HEK293 (cell line): ENCODE data around the gene RELCH.

ENCODE experiments used
- CTCF ChIA-PET: fragments of 350-600 bp; formaldehyde crosslinking; extraction: SDS; loops from one replicate; lab custom pipeline; 2021; ENCODE audit warnings: antibody characterized with exemption; lab: Yijun Ruan, JAX
- POLR2A ChIA-PET: fragments of 300-600 bp; formaldehyde crosslinking; extraction: SDS; loops from one replicate; lab custom pipeline; 2020; ENCODE audit warnings: antibody characterized with exemption, inconsistent platforms; lab: Yijun Ruan, JAX
- H3K27ac ChIP-seq: fragments of 200-500 bp; sonication (Bioruptor generic); 2 replicates; pipeline ENCODE4 v1.5.1; 2014; ENCODE audit warnings: low read depth, low read length, control low read depth, inconsistent platforms; ENCODE audit errors: extremely low read depth
- H3K36me3 ChIP-seq, 2 experiments: fragments of 200-500 bp in 1 of 2; sonication (Bioruptor generic) in 1 of 2; 1 replicate in 1 of 2; 2 replicates in 1 of 2; pipeline ENCODE4 v1.5.1; 2014 to 2017; ENCODE audit warnings: inconsistent platforms in 2 of 2, low read length in 2 of 2; ENCODE audit not compliant: control insufficient read depth in 2 of 2, insufficient read depth in 1 of 2
- H3K4me1 ChIP-seq: fragments of 200-500 bp; sonication (Bioruptor generic); 2 replicates; pipeline ENCODE4 v1.5.1; 2014; ENCODE audit warnings: mild to moderate bottlenecking, low read length, inconsistent platforms; ENCODE audit not compliant: control insufficient read depth, insufficient read depth
- H3K4me3 ChIP-seq: 2 replicates; pipeline ENCODE4 v1.5.1; 2011; ENCODE audit warnings: low read depth, mild to moderate bottlenecking, control low read depth, low read length, moderate library complexity
- H3K9me3 ChIP-seq: fragments of 200-500 bp; sonication (Bioruptor generic); 2 replicates; pipeline ENCODE4 v1.5.1; 2014; ENCODE audit warnings: low read depth, low read length, inconsistent platforms; ENCODE audit not compliant: control insufficient read depth, insufficient read depth
- GLI2 ChIP-seq: fragments of 450-650 bp; formaldehyde crosslinking; IDR thresholded peaks from 2 replicates; pipeline ENCODE4; 2017; ENCODE audit warnings: missing biosample characterization, missing genetic modification characterization, low read depth, borderline replicate concordance
- IKZF3 ChIP-seq: fragments of 450-650 bp; IDR thresholded peaks from 2 replicates; pipeline ENCODE4 v1.5.0; 2018; ENCODE audit warnings: missing biosample characterization, mild to moderate bottlenecking, missing genetic modification characterization, moderate library complexity
- KLF1 ChIP-seq: fragments of 450-650 bp; formaldehyde crosslinking; IDR thresholded peaks from 2 replicates; pipeline ENCODE4 v1.5.1; 2016; ENCODE audit warnings: missing biosample characterization, missing genetic modification characterization
- KLF10 ChIP-seq: fragments of 450-650 bp; IDR thresholded peaks from 2 replicates; pipeline ENCODE4 v1.5.1; 2018; ENCODE audit warnings: missing biosample characterization, mild to moderate bottlenecking, missing genetic modification characterization
- KLF16 ChIP-seq: fragments of 450-650 bp; formaldehyde crosslinking; IDR thresholded peaks from 2 replicates; pipeline ENCODE4 v1.5.1; 2017; ENCODE audit warnings: missing biosample characterization, missing genetic modification characterization
- ZNF174 ChIP-seq: fragments of 450-650 bp; formaldehyde crosslinking; IDR thresholded peaks from 2 replicates; pipeline ENCODE4 v1.5.0; 2017; ENCODE audit warnings: missing biosample characterization, mild to moderate bottlenecking, missing genetic modification characterization
- ZNF354C ChIP-seq: fragments of 450-650 bp; formaldehyde crosslinking; IDR thresholded peaks from 2 replicates; pipeline ENCODE4 v1.5.1; 2016; ENCODE audit warnings: missing biosample characterization, missing genetic modification characterization, low read depth, borderline replicate concordance
- ZNF391 ChIP-seq: fragments of 450-650 bp; formaldehyde crosslinking; IDR thresholded peaks from 2 replicates; pipeline ENCODE4 v1.5.1; 2016; ENCODE audit warnings: low read depth, missing biosample characterization, missing genetic modification characterization, borderline replicate concordance
- ZNF394 ChIP-seq: fragments of 450-650 bp; formaldehyde crosslinking; IDR thresholded peaks from 2 replicates; pipeline ENCODE4 v1.5.1; 2016; ENCODE audit warnings: missing biosample characterization, missing genetic modification characterization, mild to moderate bottlenecking, moderate library complexity, borderline replicate concordance
- ZNF501 ChIP-seq: fragments of 450-650 bp; formaldehyde crosslinking; IDR thresholded peaks from 2 replicates; pipeline ENCODE4 v1.5.1; 2016; ENCODE audit warnings: missing biosample characterization, missing genetic modification characterization
- ZNF518A ChIP-seq: fragments of 450-650 bp; formaldehyde crosslinking; conservative IDR thresholded peaks from 2 replicates; pipeline ENCODE4 v1.5.1; 2016; ENCODE audit warnings: low read depth, missing biosample characterization, missing genetic modification characterization
- ZNF544 ChIP-seq: fragments of 450-650 bp; formaldehyde crosslinking; IDR thresholded peaks from 2 replicates; pipeline ENCODE4 v1.5.0; 2017; ENCODE audit warnings: missing biosample characterization, missing genetic modification characterization
- ZNF701 ChIP-seq: fragments of 450-650 bp; formaldehyde crosslinking; IDR thresholded peaks from 2 replicates; pipeline ENCODE4 v1.5.1; 2016; ENCODE audit warnings: missing biosample characterization, missing genetic modification characterization
- TF ChIP-seq, protein P1 (sequence below): fragments of 450-650 bp; formaldehyde crosslinking; IDR thresholded peaks from 2 replicates; pipeline ENCODE4 v1.5.0; 2017; ENCODE audit warnings: missing biosample characterization, missing genetic modification characterization, borderline replicate concordance
- TF ChIP-seq, protein P2 (sequence below): fragments of 450-650 bp; formaldehyde crosslinking; IDR thresholded peaks from 2 replicates; pipeline ENCODE4 v1.5.1; 2016; ENCODE audit warnings: missing biosample characterization, missing genetic modification characterization
- TF ChIP-seq, protein P3 (sequence below): fragments of 450-650 bp; formaldehyde crosslinking; IDR thresholded peaks from 2 replicates; pipeline ENCODE4 v1.5.1; 2016; ENCODE audit warnings: missing biosample characterization, missing genetic modification characterization, borderline replicate concordance
- TF ChIP-seq, protein P4 (sequence below): fragments of 450-650 bp; formaldehyde crosslinking; IDR thresholded peaks from 2 replicates; pipeline ENCODE4 v1.5.1; 2017; ENCODE audit warnings: missing biosample characterization, missing genetic modification characterization
- TF ChIP-seq, protein P5 (sequence below): fragments of 450-650 bp; formaldehyde crosslinking; IDR thresholded peaks from 2 replicates; pipeline ENCODE4 v1.5.1; 2016; ENCODE audit warnings: missing biosample characterization, missing genetic modification characterization

Gene RELCH

GRCh38 chr18:62280786-62281185 lies 93.7 kb downstream of the RELCH start:
- H3K4me3 ChIP-seq, result no peak overlapping the region
- POLR2A ChIA-PET, result no interaction called here
- TF ChIP-seq ZNF544 (no peak), KLF10 (tag by site-specific recombination) (no peak), ZNF501 (tag by site-specific recombination) (no peak), ZNF394 (tag by site-specific recombination) (no peak), ZNF391 (tag by site-specific recombination) (no peak), ZNF354C (tag by site-specific recombination) (no peak), ZNF174 (tag by site-specific recombination) (no peak), IKZF3 (tag by site-specific recombination) (no peak), KLF16 (no peak), ZNF701 (tag by site-specific recombination) (no peak), GLI2 (tag by site-specific recombination) (no peak), ZNF518A (no peak), KLF1 (tag by site-specific recombination) (no peak)
- TF ChIP-seq, protein P1, sequence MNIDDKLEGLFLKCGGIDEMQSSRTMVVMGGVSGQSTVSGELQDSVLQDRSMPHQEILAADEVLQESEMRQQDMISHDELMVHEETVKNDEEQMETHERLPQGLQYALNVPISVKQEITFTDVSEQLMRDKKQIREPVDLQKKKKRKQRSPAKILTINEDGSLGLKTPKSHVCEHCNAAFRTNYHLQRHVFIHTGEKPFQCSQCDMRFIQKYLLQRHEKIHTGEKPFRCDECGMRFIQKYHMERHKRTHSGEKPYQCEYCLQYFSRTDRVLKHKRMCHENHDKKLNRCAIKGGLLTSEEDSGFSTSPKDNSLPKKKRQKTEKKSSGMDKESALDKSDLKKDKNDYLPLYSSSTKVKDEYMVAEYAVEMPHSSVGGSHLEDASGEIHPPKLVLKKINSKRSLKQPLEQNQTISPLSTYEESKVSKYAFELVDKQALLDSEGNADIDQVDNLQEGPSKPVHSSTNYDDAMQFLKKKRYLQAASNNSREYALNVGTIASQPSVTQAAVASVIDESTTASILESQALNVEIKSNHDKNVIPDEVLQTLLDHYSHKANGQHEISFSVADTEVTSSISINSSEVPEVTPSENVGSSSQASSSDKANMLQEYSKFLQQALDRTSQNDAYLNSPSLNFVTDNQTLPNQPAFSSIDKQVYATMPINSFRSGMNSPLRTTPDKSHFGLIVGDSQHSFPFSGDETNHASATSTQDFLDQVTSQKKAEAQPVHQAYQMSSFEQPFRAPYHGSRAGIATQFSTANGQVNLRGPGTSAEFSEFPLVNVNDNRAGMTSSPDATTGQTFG, result no peak
- TF ChIP-seq, protein P2, sequence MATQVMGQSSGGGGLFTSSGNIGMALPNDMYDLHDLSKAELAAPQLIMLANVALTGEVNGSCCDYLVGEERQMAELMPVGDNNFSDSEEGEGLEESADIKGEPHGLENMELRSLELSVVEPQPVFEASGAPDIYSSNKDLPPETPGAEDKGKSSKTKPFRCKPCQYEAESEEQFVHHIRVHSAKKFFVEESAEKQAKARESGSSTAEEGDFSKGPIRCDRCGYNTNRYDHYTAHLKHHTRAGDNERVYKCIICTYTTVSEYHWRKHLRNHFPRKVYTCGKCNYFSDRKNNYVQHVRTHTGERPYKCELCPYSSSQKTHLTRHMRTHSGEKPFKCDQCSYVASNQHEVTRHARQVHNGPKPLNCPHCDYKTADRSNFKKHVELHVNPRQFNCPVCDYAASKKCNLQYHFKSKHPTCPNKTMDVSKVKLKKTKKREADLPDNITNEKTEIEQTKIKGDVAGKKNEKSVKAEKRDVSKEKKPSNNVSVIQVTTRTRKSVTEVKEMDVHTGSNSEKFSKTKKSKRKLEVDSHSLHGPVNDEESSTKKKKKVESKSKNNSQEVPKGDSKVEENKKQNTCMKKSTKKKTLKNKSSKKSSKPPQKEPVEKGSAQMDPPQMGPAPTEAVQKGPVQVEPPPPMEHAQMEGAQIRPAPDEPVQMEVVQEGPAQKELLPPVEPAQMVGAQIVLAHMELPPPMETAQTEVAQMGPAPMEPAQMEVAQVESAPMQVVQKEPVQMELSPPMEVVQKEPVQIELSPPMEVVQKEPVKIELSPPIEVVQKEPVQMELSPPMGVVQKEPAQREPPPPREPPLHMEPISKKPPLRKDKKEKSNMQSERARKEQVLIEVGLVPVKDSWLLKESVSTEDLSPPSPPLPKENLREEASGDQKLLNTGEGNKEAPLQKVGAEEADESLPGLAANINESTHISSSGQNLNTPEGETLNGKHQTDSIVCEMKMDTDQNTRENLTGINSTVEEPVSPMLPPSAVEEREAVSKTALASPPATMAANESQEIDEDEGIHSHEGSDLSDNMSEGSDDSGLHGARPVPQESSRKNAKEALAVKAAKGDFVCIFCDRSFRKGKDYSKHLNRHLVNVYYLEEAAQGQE (tag by site-specific recombination), result no peak
- TF ChIP-seq, protein P3, sequence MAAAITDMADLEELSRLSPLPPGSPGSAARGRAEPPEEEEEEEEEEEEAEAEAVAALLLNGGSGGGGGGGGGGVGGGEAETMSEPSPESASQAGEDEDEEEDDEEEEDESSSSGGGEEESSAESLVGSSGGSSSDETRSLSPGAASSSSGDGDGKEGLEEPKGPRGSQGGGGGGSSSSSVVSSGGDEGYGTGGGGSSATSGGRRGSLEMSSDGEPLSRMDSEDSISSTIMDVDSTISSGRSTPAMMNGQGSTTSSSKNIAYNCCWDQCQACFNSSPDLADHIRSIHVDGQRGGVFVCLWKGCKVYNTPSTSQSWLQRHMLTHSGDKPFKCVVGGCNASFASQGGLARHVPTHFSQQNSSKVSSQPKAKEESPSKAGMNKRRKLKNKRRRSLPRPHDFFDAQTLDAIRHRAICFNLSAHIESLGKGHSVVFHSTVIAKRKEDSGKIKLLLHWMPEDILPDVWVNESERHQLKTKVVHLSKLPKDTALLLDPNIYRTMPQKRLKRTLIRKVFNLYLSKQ (tag by site-specific recombination), result no peak
- TF ChIP-seq, protein P4, sequence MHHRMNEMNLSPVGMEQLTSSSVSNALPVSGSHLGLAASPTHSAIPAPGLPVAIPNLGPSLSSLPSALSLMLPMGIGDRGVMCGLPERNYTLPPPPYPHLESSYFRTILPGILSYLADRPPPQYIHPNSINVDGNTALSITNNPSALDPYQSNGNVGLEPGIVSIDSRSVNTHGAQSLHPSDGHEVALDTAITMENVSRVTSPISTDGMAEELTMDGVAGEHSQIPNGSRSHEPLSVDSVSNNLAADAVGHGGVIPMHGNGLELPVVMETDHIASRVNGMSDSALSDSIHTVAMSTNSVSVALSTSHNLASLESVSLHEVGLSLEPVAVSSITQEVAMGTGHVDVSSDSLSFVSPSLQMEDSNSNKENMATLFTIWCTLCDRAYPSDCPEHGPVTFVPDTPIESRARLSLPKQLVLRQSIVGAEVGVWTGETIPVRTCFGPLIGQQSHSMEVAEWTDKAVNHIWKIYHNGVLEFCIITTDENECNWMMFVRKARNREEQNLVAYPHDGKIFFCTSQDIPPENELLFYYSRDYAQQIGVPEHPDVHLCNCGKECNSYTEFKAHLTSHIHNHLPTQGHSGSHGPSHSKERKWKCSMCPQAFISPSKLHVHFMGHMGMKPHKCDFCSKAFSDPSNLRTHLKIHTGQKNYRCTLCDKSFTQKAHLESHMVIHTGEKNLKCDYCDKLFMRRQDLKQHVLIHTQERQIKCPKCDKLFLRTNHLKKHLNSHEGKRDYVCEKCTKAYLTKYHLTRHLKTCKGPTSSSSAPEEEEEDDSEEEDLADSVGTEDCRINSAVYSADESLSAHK, result no peak
- TF ChIP-seq, protein P5, sequence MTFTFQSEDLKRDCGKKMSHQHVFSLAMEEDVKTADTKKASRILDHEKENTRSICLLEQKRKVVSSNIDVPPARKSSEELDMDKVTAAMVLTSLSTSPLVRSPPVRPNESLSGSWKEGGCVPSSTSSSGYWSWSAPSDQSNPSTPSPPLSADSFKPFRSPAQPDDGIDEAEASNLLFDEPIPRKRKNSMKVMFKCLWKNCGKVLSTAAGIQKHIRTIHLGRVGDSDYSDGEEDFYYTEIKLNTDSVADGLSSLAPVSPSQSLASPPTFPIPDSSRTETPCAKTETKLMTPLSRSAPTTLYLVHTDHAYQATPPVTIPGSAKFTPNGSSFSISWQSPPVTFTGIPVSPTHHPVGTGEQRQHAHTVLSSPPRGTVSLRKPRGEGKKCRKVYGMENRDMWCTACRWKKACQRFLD (tag by site-specific recombination), result no peak
- TF ChIP-seq, all 188 proteins: peak for 0

More at GRCh38 chr18:62280786-62281185, 93.7 kb downstream of the RELCH start:
- H3K36me3 ChIP-seq, result peaks cover 16 to 28% of the 10 kb centered on the region in 2 experiments
- H3K9me3 ChIP-seq, result no peaks in the 10 kb centered on the region
- H3K4me1 ChIP-seq, result no peaks in the 10 kb centered on the region
- no peak overlapping the region for H3K27ac ChIP-seq
- CTCF ChIA-PET, result interaction anchor here (0.5 to 0.6 kb wide), 3 partner anchors 31 to 1297 kb away, joined by 3 to 7 read pairs (median 3); no protein-coding TSS in a partner anchor
